ENCODE measurements around the gene NRP1. TPM values are rescaled to one million over a fixed set of nuclear protein-coding genes. Genes with fewer than 3 reads are reported as not detected.

The NRP1 gene
- total RNA-seq, 1 donor: 197 TPM

DNA sequence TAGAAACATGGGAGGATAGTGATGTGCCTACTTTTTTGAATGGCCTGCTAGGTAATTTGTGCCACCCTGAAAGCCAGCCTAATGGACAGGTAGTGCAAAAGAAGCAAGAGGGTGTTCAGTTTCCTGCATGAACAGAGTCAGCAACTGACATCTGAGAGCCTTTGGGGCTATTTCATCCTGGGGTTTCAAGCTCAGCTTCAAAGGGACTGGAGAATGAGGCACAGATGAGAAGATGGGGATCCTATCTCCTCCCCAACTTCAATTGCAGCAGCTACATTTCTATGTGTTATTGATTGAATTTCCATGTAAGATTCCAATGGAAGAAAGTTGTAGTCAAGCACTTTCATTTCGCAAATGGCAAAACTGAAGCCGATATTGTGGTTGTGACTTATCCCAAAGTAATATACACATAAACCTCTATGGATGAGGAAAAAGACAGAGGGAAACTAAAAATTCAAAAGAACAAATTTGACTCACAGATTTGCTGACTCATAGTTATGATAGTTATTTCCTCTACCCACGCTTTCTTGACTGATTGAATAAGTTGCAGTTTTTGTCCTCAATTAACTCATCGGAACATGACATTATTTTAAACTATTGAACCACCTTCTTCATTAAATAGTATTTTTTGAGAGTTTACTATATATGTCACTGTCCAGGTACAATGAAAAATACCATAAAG is 42.6 kb upstream of the NRP1 start:
- H3K4me3 ChIP-seq (ENCODE audit: low read depth, low read length): peak overlapping the region; percentile 14
- TF ChIP-seq, protein P1, sequence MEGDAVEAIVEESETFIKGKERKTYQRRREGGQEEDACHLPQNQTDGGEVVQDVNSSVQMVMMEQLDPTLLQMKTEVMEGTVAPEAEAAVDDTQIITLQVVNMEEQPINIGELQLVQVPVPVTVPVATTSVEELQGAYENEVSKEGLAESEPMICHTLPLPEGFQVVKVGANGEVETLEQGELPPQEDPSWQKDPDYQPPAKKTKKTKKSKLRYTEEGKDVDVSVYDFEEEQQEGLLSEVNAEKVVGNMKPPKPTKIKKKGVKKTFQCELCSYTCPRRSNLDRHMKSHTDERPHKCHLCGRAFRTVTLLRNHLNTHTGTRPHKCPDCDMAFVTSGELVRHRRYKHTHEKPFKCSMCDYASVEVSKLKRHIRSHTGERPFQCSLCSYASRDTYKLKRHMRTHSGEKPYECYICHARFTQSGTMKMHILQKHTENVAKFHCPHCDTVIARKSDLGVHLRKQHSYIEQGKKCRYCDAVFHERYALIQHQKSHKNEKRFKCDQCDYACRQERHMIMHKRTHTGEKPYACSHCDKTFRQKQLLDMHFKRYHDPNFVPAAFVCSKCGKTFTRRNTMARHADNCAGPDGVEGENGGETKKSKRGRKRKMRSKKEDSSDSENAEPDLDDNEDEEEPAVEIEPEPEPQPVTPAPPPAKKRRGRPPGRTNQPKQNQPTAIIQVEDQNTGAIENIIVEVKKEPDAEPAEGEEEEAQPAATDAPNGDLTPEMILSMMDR (IDR thresholded peaks at IDR 0.05; ENCODE audit: insufficient read depth, low read depth, low read length): no peak

DNA sequence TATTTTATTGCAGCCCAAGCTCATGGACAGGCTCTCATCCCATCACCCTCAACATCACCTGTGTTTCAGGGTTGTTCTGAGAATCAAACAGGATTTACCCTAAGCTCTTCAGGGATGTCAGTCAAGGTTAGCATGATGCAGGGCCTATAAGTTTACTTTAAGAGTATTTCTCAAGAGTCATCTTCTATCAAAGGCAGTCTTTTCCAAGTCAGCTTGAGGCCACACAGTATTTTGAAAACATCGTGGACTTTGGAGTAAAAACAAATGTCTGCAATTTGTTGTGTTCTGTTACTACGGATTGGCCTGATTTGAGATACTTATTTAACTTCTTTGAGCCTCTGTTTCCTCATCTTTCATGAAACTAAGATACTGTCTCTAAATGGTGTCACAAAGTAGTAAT is 42.0 kb upstream of the NRP1 start:
- peak; percentile 71 for DNase-seq (ENCODE audit: low read depth)
- TF ChIP-seq, protein P1 (IDR thresholded peaks at IDR 0.05; ENCODE audit: insufficient read depth, low read depth, low read length): no peak
- no peak overlapping the region for H3K4me3 ChIP-seq (ENCODE audit: low read depth, low read length)

More for the DNA sequence above, 42.6 kb upstream of the NRP1 start:
- DNase-seq (ENCODE audit: low read depth): peak; percentile 60

DNA sequence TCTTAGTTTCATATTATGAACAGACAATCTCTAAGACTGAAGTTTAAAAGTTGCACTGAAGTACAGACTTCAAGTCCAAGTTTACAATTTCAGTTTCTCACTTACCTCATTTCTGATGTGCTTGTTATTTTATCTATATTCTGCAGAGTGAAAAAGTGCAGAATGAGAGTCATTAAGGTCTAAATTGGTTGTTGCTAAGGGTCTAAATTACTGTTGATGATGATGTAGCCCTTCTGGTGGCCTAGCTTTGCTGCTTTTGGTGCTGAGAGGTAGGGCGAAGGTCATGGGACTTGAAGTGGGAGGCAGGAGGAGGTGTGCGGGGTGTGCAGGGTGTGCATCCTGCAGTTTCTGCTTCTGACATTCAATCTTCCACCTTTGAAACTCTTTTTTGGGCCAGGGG is 38.8 kb upstream of the NRP1 start:
- TF ChIP-seq, protein P1 (IDR thresholded peaks at IDR 0.05; ENCODE audit: insufficient read depth, low read depth, low read length): no peak
- no peak for DNase-seq (ENCODE audit: low read depth)
- no peak overlapping the region for H3K4me3 ChIP-seq (ENCODE audit: low read depth, low read length)

DNA sequence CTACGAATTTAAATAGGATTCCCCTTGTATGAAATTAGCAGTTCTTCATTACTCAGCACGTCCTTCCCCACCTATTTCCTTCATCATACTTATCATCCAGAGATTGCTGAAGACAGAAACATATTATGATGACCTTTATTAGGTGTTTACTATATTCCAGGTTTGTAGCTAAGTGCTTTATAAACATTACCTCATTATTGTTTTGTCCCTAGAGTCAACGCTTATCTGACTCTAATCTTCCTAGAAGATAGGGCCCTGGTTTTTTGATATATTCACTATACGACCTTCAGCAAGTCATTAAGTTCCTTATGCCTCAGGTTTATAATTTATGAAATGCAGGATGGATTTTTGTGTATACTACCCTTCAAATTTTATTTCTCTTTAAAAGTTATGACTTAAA is 36.8 kb upstream of the NRP1 start:
- TF ChIP-seq, protein P1 (IDR thresholded peaks at IDR 0.05; ENCODE audit: insufficient read depth, low read depth, low read length): no peak
- DNase-seq (ENCODE audit: low read depth): no peak
- H3K4me3 ChIP-seq (ENCODE audit: low read depth, low read length): no peak overlapping the region

DNA sequence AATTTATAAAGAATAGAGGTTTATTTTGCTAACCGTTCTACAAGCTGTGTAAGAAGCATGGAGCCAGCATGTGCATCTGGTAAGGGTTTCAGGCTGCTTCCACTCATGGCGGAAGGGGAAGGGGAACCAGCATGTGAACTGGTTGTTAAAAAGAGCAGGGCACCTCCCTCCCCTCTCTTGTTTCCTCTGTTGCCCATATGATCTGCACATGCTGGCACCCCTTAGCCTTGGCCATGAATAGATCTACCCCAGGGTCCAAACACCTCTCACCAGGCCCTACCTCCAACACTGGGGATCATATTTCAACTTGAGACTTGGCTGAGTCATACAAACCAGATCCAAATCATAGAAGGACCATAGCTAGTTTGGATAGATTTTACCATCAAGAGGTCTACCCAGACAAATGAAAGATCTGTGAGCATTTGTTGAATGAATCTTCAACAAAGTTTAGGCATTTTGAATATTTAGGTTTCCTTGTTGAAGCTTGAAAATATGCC is 36.0 kb upstream of the NRP1 start:
- TF ChIP-seq, protein P1 (IDR thresholded peaks at IDR 0.05; ENCODE audit: insufficient read depth, low read depth, low read length): no peak
- no peak overlapping the region for H3K4me3 ChIP-seq (ENCODE audit: low read depth, low read length)
- DNase-seq (ENCODE audit: low read depth): no peak

DNA sequence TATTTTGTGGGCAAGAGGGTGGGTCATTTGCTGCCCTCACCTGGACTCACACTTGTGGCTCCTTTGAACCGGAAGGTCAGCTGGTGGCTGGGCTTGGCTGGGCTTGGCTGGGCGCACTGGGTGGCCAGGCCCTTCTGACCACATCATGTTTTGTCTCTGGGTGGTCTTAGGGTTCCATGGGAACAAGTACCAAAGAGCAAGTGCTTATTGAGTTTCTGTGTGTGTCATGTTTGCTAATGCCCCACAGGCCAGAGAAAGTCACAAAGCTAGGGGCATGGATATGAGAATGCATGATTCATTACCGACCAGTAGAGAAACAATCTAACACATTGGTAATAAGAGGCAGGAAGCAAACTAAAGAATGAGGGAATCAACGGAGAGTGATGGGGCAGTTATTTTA is 33.6 kb upstream of the NRP1 start:
- no peak for DNase-seq (ENCODE audit: low read depth)
- no peak overlapping the region for H3K4me3 ChIP-seq (ENCODE audit: low read depth, low read length)
- TF ChIP-seq, protein P1 (IDR thresholded peaks at IDR 0.05; ENCODE audit: insufficient read depth, low read depth, low read length): no peak
